Mucosa of descending colon (tissue), 3 donors: Measurements from ENCODE around the gene ZNF57. TPM values are rescaled to one million over a fixed set of nuclear protein-coding genes. Genes with fewer than 3 reads are reported as not detected.

Source experiments
- ATAC-seq: fragments of 200-7000 bp; cut with Tn5 transposase; one replicate; pipeline ENCODE4 v1.9.1; 2020; ENCODE audit warnings: mild to moderate bottlenecking, moderate library complexity
- DNase-seq, 3 donors: peaks; one replicate each; pipeline ENCODE4 v3.0.0-alpha.2; 2020
- H3K36me3 ChIP-seq: fragments of 200-600 bp; one replicate; pipeline ENCODE4 v1.8.0; 2021; ENCODE audit warnings: low read depth, mild to moderate bottlenecking
- H3K4me1 ChIP-seq: fragments of 200-600 bp; one replicate; pipeline ENCODE4 v1.8.0; 2021; ENCODE audit warnings: low read depth, mild to moderate bottlenecking
- H3K4me3 ChIP-seq: fragments of 200-600 bp; one replicate; pipeline ENCODE4 v1.8.0; 2021; ENCODE audit warnings: mild to moderate bottlenecking
- H3K9me3 ChIP-seq: fragments of 200-600 bp; one replicate; pipeline ENCODE4 v1.8.0; 2021; ENCODE audit warnings: mild to moderate bottlenecking
- intact Hi-C, 2 donors: fragments of 100-400 bp; cut with DNase I in 1 of 2; cut with micrococcal nuclease in 1 of 2; formaldehyde crosslinking; loops; one replicate each; pipeline versions ENCODE4 v1.11.0 to v1.11.1; 2022; cut with DNase I, micrococcal nuclease
- long read RNA-seq, 2 donors: library from polyadenylated mRNA; unstranded; transcript quantifications; one replicate each; pipeline ENCODE4 v2.0.0, GENCODE V29; 2019 to 2021
- total RNA-seq, 3 donors: library from RNA; stranded (reverse); fragmentation: NEBNext Ultra II Directional in 2 of 3; extraction: Animal tissue kit (Norgen Biotek cat#: 25700) in 2 of 3; gene quantifications; one replicate each; pipeline versions ENCODE4 v1.2.1 to v1.2.4, GENCODE V29; 2021 to 2023
- TF ChIP-seq, protein P1 (sequence below): fragments of 200-600 bp; IDR thresholded peaks from one replicate; pipeline ENCODE4 v1.8.0; 2022; ENCODE audit warnings: antibody characterized with exemption, mild to moderate bottlenecking
- donor health status: DM: no; HTN: no; CAD: no; lungs with moderate emphysema.
- donor health status: DM: no; HTN: no; CAD: no.
- donor health status: DM: no; HTN: yes; CAD: no.

The ZNF57 gene
- total RNA-seq: 10 to 100 TPM in 2 of 3 donors, 1 to 10 TPM in 1; 8.9 to 19.1 (median 14.4) TPM
- long read RNA-seq, donor 1, transcript ZNF57-201 (4 exons, 2,003 nt): major isoform, 12 of 12 reads
- long read RNA-seq, donor 1, partial matches to known transcripts: 0 of 12 reads
- long read RNA-seq, donor 1, other reads (novel, unspliced or antisense): 0 of 12 reads
- long read RNA-seq, donor 2, transcript ZNF57-201 (4 exons, 2,003 nt): major isoform, 15 of 16 reads
- long read RNA-seq, donor 2, partial matches to known transcripts: 0 of 16 reads
- long read RNA-seq, donor 2, other reads (novel, unspliced or antisense): 1 of 16 reads

DNA sequence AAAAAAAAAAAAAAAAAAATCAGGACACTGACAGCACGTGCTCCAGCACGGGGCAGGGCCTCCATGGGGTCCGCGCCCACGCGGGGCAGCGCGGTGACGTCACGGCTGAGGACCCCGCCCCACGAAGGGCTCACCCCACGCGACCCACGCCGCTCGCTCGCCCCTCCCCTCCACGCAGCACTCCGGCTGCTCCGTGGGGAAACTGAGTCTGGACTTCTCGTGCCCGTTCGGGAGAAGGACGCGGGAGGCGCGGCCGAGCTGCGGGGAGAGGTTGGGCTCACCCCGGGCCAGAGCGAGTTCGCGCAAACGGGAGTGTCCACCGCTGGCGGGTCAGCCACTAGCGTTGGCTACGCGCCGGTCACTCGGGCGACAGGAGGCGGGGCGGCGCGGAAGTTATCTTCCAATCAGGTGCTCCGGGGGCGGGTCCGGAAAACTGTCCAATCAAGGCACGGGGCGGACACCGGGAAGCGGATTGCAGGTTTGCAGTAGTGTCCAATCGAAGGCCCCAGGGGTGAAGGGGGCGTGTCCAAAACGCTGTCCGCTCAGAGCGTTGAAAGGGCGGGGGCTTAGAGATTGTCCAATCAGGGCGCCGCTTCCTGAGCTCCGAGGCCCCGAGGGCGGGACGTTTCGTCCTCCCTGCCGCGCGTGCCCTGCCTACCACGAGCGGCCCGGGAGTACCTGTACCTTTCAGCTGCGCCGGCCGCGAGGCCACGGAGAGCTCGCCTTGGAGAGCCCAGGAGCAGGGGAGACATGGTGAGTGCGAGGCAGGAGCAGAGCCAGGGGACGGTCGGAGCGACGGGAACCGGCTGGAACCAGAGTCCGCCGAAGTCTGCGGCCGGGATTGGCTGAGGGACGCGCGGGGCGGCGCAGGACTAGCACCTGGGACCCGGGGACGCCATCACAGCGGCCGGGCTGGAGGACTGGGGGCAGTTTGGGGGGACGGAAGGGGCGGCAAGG lies at the start of gene ZNF57:
TSS of gene ZNF57 (plus strand) at position 633 of the 957 bp plus-strand sequence. CDS start at position 751, 118 bp downstream.
- H3K9me3 ChIP-seq: peaks cover 7% of the 10 kb centered on the region
- intact Hi-C loops: no loop called here
- H3K4me3 ChIP-seq: peak within 1 kb of the TSS; percentile 44
- DNase-seq (peak; percentile 99 to 100 (median 100)), ATAC-seq (peak; percentile 96)
- H3K4me1 ChIP-seq: peaks cover 6% of the 10 kb centered on the region
- TF ChIP-seq, protein P1, sequence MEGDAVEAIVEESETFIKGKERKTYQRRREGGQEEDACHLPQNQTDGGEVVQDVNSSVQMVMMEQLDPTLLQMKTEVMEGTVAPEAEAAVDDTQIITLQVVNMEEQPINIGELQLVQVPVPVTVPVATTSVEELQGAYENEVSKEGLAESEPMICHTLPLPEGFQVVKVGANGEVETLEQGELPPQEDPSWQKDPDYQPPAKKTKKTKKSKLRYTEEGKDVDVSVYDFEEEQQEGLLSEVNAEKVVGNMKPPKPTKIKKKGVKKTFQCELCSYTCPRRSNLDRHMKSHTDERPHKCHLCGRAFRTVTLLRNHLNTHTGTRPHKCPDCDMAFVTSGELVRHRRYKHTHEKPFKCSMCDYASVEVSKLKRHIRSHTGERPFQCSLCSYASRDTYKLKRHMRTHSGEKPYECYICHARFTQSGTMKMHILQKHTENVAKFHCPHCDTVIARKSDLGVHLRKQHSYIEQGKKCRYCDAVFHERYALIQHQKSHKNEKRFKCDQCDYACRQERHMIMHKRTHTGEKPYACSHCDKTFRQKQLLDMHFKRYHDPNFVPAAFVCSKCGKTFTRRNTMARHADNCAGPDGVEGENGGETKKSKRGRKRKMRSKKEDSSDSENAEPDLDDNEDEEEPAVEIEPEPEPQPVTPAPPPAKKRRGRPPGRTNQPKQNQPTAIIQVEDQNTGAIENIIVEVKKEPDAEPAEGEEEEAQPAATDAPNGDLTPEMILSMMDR: no peak
- peaks cover 4% of the 10 kb centered on the region for H3K36me3 ChIP-seq

DNA sequence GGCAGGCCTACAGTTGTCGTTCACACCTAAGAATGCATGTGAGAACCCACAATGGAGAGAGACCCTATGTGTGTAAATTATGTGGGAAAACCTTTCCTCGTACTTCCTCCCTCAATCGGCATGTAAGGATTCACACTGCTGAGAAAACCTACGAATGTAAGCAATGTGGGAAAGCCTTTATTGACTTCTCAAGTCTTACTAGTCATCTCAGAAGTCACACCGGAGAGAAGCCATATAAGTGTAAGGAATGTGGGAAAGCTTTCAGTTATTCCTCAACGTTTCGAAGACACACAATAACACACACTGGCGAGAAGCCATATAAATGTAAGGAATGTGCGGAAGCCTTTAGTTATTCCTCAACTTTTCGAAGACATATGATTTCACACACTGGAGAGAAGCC lies 48.1 kb upstream of the ZNF57 start:
- Histone ChIP-seq H3K36me3 (peaks cover 15% of the 10 kb centered on the region), H3K4me3 (no peak overlapping the region), H3K4me1 (no peaks in the 10 kb centered on the region), H3K9me3 (peaks cover 82% of the 10 kb centered on the region)
- no peak for ATAC-seq
- TF ChIP-seq, protein P1: no peak
- no peak for DNase-seq
- intact Hi-C loops: no loop called here

DNA sequence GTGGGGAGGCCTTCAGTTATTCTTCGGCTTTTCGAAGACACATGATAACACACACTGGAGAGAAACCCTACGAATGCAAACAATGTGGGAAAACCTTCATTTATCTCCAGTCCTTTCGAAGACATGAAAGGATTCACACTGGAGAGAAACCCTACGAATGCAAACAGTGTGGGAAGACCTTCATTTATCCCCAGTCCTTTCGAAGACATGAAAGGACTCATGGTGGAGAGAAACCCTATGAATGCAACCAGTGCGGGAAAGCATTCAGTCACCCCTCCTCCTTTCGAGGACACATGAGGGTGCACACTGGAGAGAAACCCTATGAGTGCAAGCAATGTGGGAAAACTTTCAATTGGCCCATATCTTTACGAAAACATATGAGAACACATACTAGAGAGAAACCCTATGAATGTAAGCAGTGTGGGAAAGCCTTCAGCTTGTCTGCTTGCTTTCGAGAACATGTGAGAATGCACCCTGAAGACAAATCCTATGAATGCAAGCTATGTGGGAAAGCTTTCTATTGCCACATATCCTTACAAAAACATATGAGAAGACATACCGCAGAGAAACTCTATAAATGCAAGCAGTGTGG lies 47.6 kb upstream of the ZNF57 start:
- Histone ChIP-seq H3K36me3 (peaks cover 15% of the 10 kb centered on the region), H3K4me3 (no peak overlapping the region), H3K4me1 (no peaks in the 10 kb centered on the region), H3K9me3 (peaks cover 85% of the 10 kb centered on the region)
- TF ChIP-seq, protein P1: no peak
- no peak for ATAC-seq
- intact Hi-C loops: no loop called here
- no peak for DNase-seq

DNA sequence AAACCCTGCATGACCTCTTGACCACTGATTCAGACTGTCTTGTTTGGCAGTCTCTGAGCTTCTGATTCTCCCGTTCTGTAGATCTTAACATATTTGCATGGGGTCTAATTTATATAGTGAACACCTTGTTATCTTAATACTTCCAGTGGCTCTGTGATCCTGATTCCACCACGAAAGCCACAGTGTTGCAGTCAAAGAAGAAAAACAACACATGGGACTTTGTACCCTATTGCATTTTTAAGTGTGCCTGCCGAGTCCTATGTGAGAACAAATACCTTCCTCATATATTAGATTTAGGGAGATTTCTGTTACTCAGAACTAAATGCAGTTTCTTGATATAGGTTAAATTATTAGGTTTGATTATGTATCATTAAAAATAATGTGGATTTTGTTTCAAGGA lies 45.9 kb upstream of the ZNF57 start:
- intact Hi-C loops: no loop called here
- TF ChIP-seq, protein P1: no peak
- Histone ChIP-seq H3K36me3 (peaks cover 15% of the 10 kb centered on the region), H3K4me3 (no peak overlapping the region), H3K4me1 (no peaks in the 10 kb centered on the region), H3K9me3 (peaks cover 88% of the 10 kb centered on the region)
- DNase-seq (no peak), ATAC-seq (no peak)

DNA sequence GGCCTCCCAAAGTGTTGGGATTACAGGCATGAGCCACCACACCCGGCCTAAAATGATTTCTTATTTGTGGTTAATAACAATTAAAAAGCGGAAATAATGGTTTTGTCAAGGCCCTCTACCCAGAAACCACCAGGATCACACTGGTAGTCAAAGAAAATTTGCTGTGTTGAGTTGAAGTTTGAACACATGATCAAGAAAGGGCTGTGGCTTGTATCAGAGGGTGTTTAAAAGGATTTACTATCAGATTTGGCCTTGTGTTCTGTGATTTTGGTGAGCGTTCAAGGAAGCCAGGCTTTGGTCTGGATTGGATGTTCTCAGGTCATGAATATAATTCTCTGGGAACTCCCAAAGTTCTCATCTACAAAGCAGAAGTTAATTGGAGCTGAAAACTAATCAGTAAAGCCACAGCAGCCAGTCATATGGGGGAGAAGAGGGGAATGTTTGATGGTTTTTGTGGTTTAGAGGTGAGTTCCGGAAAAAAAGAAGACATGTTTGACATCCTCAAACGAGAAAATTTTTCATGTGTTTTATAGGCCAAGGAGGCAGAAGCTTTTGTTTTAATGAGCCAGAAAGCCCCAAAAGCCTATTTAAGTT lies 44.2 kb upstream of the ZNF57 start:
- Histone ChIP-seq H3K36me3 (peaks cover 15% of the 10 kb centered on the region), H3K4me3 (no peak overlapping the region), H3K4me1 (no peaks in the 10 kb centered on the region), H3K9me3 (peaks cover 71% of the 10 kb centered on the region)
- intact Hi-C loops: no loop called here
- DNase-seq (no peak), ATAC-seq (no peak)
- TF ChIP-seq, protein P1: no peak
